SK-N-SH (cell line): ENCODE results near the gene ATP2B1. TPM values are rescaled to one million over a fixed set of nuclear protein-coding genes. Genes with fewer than 3 reads are reported as not detected.

ENCODE experiments used
- CTCF ChIA-PET: fragments of 300-600, 350-600 bp; formaldehyde crosslinking; extraction: SDS; loops from one replicate; lab custom pipeline; 2021; lab: Yijun Ruan, JAX
- POLR2A ChIA-PET: fragments of 350-600 bp; sonication (Branson Sonifier 250); formaldehyde crosslinking; extraction: SDS; loops from one replicate; lab custom pipeline; 2020; ENCODE audit warnings: antibody characterized with exemption, inconsistent platforms; lab: Yijun Ruan, JAX
- DNase-seq: peaks from one replicate; pipeline ENCODE4 v3.0.0; 2012
- H2AFZ ChIP-seq: fragments of 200-600 bp; sonication (generic); 2 replicates; pipeline ENCODE4 v1.8.1; 2016; ENCODE audit warnings: antibody characterized with exemption, mild to moderate bottlenecking, low read depth
- H3F3A ChIP-seq: fragments of 200-600 bp; sonication (generic); replicated peaks from 2 replicates; pipeline ENCODE3; 2016; ENCODE audit warnings: antibody characterized with exemption, mild to moderate bottlenecking; ENCODE audit not compliant: insufficient read depth
- H3K27ac ChIP-seq, 2 experiments: fragments of 200-500 bp in 1 of 2; fragments of 200-600 bp in 1 of 2; sonication (Bioruptor generic) in 1 of 2; sonication (generic), shearing (Covaris generic) in 1 of 2; 2 replicates each; pipeline versions ENCODE4 v1.5.1 to v1.6.1; 2014 to 2016; ENCODE audit warnings: low read depth in 2 of 2, inconsistent platforms in 1 of 2, low read length in 1 of 2, mild to moderate bottlenecking in 1 of 2, mixed read lengths in 1 of 2
- H3K27me3 ChIP-seq: fragments of 200-600 bp; sonication (generic), shearing (Covaris generic); 2 replicates; pipeline ENCODE4 v1.6.1; 2016; ENCODE audit warnings: mixed run types; ENCODE audit not compliant: insufficient read depth
- H3K36me3 ChIP-seq, 2 experiments: fragments of 200-500 bp in 1 of 2; fragments of 200-600 bp in 1 of 2; sonication (Bioruptor generic) in 1 of 2; sonication (generic) in 1 of 2; replicated peaks in 1 of 2; 2 replicates each; pipeline versions ENCODE3 to v1.5.1; 2014 to 2016; ENCODE audit warnings: low read length in 1 of 2, mild to moderate bottlenecking in 1 of 2; ENCODE audit not compliant: insufficient read depth in 2 of 2, control insufficient read depth in 1 of 2
- H3K4me1 ChIP-seq, 2 experiments: fragments of 200-500 bp in 1 of 2; fragments of 200-600 bp in 1 of 2; sonication (Bioruptor generic) in 1 of 2; sonication (generic), shearing (Covaris generic) in 1 of 2; 2 replicates each; pipeline versions ENCODE4 v1.5.1 to v1.6.1; 2014 to 2016; ENCODE audit warnings: low read depth in 1 of 2, low read length in 1 of 2, mixed run types in 1 of 2; ENCODE audit not compliant: insufficient read depth in 2 of 2, control insufficient read depth in 1 of 2
- H3K4me2 ChIP-seq: fragments of 200-600 bp; sonication (generic), shearing (Covaris generic); 2 replicates; pipeline ENCODE4 v1.6.1; 2017; ENCODE audit warnings: mixed run types
- H3K4me3 ChIP-seq, 2 experiments: fragments of 200-500 bp in 1 of 2; fragments of 200-600 bp in 1 of 2; sonication (Bioruptor generic) in 1 of 2; sonication (generic), shearing (Covaris generic) in 1 of 2; 2 replicates each; pipeline versions ENCODE4 v1.5.1 to v1.8.1; 2014 to 2016; ENCODE audit warnings: low read depth in 2 of 2, inconsistent platforms in 1 of 2, low read length in 1 of 2, mild to moderate bottlenecking in 1 of 2, mixed read lengths in 1 of 2, moderate library complexity in 1 of 2
- H3K79me2 ChIP-seq: fragments of 200-600 bp; sonication (generic); 2 replicates; pipeline ENCODE4 v1.8.1; 2017; ENCODE audit warnings: mild to moderate bottlenecking; ENCODE audit not compliant: insufficient read depth
- H3K9ac ChIP-seq: fragments of 200-600 bp; sonication (generic); 2 replicates; pipeline ENCODE4 v1.6.1; 2017; ENCODE audit warnings: mixed run types
- H3K9me2 ChIP-seq: fragments of 200-600 bp; sonication (generic); 2 replicates; pipeline ENCODE4 v1.6.1; 2017; ENCODE audit warnings: mixed run types
- H3K9me3 ChIP-seq: fragments of 200-600 bp; sonication (generic); 2 replicates; pipeline ENCODE4 v1.6.1; 2017; ENCODE audit warnings: mixed run types, mild to moderate bottlenecking, moderate library complexity
- H4K20me1 ChIP-seq: fragments of 200-600 bp; sonication (generic); 2 replicates; pipeline ENCODE4 v1.6.1; 2017; ENCODE audit warnings: mild to moderate bottlenecking, mixed run types; ENCODE audit not compliant: insufficient read depth
- FOXJ3 ChIP-seq: sonication (generic); formaldehyde crosslinking; IDR thresholded peaks from 2 replicates; pipeline ENCODE4 v1.5.1; 2020; ENCODE audit warnings: mild to moderate bottlenecking, missing genetic modification reagents
- FOXM1 ChIP-seq: IDR thresholded peaks from 2 replicates; pipeline ENCODE4 v1.4.0; 2012; ENCODE audit warnings: low read depth, mild to moderate bottlenecking
- GABPA ChIP-seq: IDR thresholded peaks from 2 replicates; pipeline ENCODE4 v1.4.0; 2012; ENCODE audit warnings: low read depth, mild to moderate bottlenecking
- GATA2 ChIP-seq: sonication (generic); formaldehyde crosslinking; IDR thresholded peaks from 2 replicates; pipeline ENCODE4 v1.5.0; 2020; ENCODE audit warnings: mild to moderate bottlenecking, missing genetic modification reagents
- JUND ChIP-seq: IDR thresholded peaks from 2 replicates; pipeline ENCODE4 v1.4.0; 2012
- MAX ChIP-seq: IDR thresholded peaks from 2 replicates; pipeline ENCODE4 v1.4.0; 2012; ENCODE audit warnings: low read depth
- MXI1 ChIP-seq: IDR thresholded peaks from 2 replicates; pipeline ENCODE4 v1.6.1; 2012; ENCODE audit warnings: mild to moderate bottlenecking, low read depth, low read length, improper control_type of control experiment
- RAD21 ChIP-seq: IDR thresholded peaks from 2 replicates; pipeline ENCODE4 v1.6.1; 2012; ENCODE audit warnings: mild to moderate bottlenecking, low read length
- REST ChIP-seq: IDR thresholded peaks from 2 replicates; pipeline ENCODE4 v1.6.1; 2012; ENCODE audit warnings: mild to moderate bottlenecking, low read depth, low read length, moderate library complexity
- RFX5 ChIP-seq: IDR thresholded peaks from 2 replicates; pipeline ENCODE4 v1.6.1; 2012; ENCODE audit warnings: mild to moderate bottlenecking, improper control_type of control experiment, low read length
- TAF1 ChIP-seq: IDR thresholded peaks from 2 replicates; pipeline ENCODE4 v1.6.1; 2012; ENCODE audit warnings: low read depth, mild to moderate bottlenecking, low read length, moderate library complexity, borderline replicate concordance
- YY1 ChIP-seq: IDR thresholded peaks from 2 replicates; pipeline ENCODE4 v1.4.0; 2012; ENCODE audit warnings: low read depth, mild to moderate bottlenecking
- WGBS: methylation state at CpG from one replicate; pipeline ENCODE4 v1.1.6; 2017; ENCODE audit warnings: low lambda C conversion rate; 5-methylcytosine and 5-hydroxymethylcytosine counted together
- polyA plus RNA-seq, 3 experiments: library from polyadenylated mRNA; depleted of rRNA; stranded (reverse); fragments of >200 nt; gene quantifications; 2 replicates each; pipeline ENCODE4 v1.2.3, GENCODE V29; 2012
- TF ChIP-seq, protein P1 (sequence below): IDR thresholded peaks from 2 replicates; pipeline ENCODE4 v1.4.0; 2012; ENCODE audit warnings: low read depth, borderline replicate concordance

ATP2B1 gene
- polyA plus RNA-seq, 1 of the 3 experiments (the other 2 are of a cell fraction): 4.3 TPM

DNA sequence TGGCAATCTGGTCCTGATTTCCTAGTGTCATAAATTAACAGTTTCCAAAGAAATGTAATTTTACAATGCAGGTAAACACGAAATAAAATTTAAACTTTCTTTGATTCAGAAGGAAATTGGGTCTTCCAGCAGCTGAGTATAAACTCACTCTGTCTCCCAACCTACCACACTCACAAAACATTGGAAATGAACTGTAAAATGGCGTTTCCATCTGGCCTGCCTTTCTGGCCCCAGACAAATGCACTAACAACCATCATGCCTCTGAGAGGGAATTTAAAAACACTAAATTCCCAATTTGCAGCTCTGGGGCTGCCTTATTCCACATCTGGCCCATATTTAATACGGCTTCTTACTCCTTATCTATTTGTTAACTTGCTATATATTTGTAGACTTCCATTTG is 19.3 kb downstream of the ATP2B1 start (continued):
- no peak for TF ChIP-seq MXI1
- TF ChIP-seq GATA2 (CRISPR knock-in tag): no peak
- no peak for TF ChIP-seq GABPA
- no peak for TF ChIP-seq RFX5
- no peak for TF ChIP-seq REST

DNA sequence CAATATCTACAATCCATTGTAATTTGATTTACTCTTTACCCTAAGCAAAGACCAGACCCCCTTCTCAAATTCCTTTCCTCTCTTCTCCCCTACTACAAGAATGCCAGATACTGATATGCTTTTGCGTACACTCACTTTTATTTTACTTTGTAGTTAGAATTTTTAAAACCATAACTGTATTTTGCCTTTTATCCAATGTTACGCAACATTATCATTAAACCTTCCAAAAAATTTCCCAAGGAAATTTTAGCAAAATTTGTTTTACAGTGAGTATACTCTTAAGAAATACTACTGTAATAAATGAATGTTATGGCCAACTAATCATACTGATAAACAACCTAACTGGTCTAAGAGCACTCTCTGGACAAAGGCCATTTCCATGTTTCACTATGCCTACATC is 22.3 kb downstream of the ATP2B1 start:
- Histone ChIP-seq H3K79me2 (peaks cover 33% of the 10 kb centered on the region), H4K20me1 (no peaks in the 10 kb centered on the region), H3K27me3 (no peaks in the 10 kb centered on the region), H3K4me1 (no peaks in the 10 kb centered on the region; a peak in 2 of 4 replicates), H3K4me2 (no peak overlapping the region), H2AFZ (no peak overlapping the region), H3F3A (peaks cover 4% of the 10 kb centered on the region), H3K4me3 (no peak overlapping the region), H3K9ac (no peak overlapping the region), H3K9me2 (0 out of 2 replicates have a peak, but pooled peaks cover 3% of the 10 kb centered on the region), H3K9me3 (peaks cover 11% of the 10 kb centered on the region), H3K27ac (no peak overlapping the region), H3K36me3 (no peaks in the 10 kb centered on the region)
- 96% methylated on average over 2 of the region's 2 CpGs for WGBS
- POLR2A ChIA-PET: no interaction called here
- TF ChIP-seq TAF1 (no peak), JUND (no peak), YY1 (no peak), RAD21 (no peak), FOXM1 (no peak), FOXJ3 (CRISPR knock-in tag) (no peak), MAX (no peak)
- TF ChIP-seq, protein P1, sequence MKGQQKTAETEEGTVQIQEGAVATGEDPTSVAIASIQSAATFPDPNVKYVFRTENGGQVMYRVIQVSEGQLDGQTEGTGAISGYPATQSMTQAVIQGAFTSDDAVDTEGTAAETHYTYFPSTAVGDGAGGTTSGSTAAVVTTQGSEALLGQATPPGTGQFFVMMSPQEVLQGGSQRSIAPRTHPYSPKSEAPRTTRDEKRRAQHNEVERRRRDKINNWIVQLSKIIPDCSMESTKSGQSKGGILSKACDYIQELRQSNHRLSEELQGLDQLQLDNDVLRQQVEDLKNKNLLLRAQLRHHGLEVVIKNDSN: no peak
- no peak for DNase-seq
- CTCF ChIA-PET: no interaction called here
